SW 1271 (cell line): Measurements from ENCODE around the gene APC2.
"Not testable (repeated sequence)": the region's sequence is repeated elsewhere in the genome, so short reads cannot be mapped to it uniquely, and the experiment has no call there.

Experiments used
- DNase-seq, 2 experiments: peaks; one replicate each; lab custom pipeline; 2025; lab: John Stamatoyannopoulos, UW

APC2 gene

DNA sequence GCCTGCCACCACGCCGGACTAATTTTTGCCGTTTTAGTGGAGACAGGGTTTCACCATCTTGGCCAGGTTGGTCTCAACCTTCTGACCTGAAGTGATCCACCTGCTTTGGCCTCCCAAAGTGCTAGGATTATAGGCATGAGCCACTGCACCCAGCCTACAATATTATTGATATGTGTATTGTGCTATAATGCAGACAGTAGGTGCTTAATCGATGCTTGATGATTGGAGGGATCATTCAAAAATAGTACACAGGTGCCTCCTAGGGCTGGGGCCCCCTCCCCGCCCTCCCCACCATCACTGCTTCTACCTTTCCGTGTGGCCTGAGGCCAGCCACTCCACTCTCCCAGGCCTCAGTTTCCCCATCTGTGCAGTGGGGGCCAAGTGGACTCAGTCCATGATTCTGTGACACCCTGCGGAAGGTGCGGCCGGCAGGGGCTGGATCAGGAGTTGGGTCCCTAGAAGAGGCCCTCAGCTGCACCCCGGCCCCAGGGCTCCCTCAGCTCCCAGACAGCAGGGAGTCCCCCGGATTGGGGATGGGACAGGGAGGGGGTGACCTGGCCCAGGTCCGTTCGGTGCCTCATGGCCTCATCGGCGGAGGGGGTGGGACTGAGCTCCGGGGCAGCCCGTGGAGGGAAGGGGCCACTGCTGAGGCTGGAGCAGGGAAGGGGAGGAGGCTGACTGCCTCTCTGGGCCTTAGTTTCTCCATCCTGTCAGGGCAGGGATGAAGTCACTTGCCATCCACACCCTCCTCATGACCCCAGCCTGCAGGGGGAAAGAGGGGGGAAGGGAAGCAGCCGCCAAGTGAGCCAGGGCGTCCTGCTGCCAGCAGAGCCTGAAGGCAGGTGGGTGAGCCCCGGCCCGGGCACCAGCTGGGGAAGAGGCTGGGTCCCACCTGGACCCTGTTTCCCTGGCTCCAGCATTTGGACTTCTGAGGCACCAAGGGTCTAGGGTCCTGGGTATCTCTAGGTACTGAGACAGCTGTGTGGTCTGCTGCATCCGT is 61.7 kb downstream of the APC2 start:
- no peak for DNase-seq

DNA sequence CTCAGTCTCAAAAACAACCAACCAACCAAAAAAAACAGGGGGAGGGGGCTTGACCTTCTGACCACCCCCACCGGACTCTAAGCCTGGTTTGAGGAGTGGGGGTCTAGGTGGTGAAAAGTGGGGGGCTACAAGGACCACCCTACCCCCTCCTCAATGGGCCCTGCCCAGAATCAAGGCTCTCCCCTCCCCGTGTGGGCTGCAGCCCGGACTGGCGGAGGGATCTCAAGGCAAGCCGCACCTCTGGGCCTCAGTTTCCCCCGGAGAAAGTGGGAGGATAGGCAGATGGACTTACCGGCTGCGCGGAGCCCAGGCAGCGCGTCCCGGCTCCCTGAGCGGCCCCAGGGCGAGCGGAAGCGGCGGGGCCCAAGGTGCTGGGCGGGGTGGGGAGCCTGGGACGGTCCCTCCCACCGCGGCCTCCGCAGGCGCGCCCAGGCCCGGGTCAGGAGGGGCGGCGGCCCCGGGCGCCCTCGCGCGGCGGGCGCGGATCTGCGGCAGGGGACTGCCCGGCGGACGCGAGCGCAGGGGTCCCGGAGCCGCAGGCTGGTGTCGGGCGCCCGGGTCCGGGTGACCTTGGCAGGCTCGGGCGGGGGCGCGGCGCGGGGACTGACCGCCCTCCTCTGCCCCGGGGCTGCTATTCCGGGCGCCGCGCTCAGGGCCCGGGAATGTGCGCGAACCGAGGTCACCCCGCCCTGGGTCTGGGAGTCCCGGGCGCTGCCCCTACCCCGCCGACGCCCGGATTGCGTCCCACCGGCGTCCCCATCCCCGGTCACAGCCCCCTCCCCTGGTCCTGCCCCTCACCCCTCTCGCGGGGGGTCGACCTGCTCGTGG is 63.0 kb downstream of the APC2 start, which contains the start of gene ADAMTSL5:
Gene ADAMTSL5, minus strand, starts transcription at position 349 of the 828 bp plus-strand sequence. CDS start 2,076 bp downstream, outside the sequence.
- peak; percentile 40 to 56 for DNase-seq

GRCh38 chr19:1513499-1514294 is 63.8 kb downstream of the APC2 start:
- DNase-seq, result peak; percentile 14 to 38

- DNase-seq, result no peak
These were observed 64.4 kb downstream of the APC2 start for GRCh38 chr19:1514295-1514661.

GRCh38 chr19:1514986-1515721 is 65.2 kb downstream of the APC2 start:
- DNase-seq, result no peak

GRCh38 chr19:1516395-1516753 is 66.5 kb downstream of the APC2 start:
- DNase-seq, result no peak

DNA sequence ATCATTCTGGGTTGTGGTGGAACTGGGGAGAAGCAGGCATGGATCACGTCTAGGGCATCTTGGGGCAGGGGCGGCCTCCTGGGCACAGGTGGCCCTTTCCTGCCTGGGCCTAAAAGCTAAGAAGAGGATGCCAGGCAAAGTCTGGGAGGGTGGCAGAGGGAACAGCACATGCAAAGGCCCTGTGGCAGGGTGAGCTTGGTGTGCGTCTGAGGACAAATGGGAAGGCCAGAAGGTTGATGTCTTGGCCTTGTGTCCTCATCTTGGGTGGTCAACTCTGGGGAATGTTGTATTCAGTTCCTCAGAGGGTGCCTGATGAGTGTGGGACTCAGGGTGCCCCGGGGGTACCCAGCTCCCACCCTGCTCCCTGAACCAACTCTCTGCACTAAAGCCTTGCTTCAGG is 68.5 kb downstream of the APC2 start:
- DNase-seq, result no peak

DNA sequence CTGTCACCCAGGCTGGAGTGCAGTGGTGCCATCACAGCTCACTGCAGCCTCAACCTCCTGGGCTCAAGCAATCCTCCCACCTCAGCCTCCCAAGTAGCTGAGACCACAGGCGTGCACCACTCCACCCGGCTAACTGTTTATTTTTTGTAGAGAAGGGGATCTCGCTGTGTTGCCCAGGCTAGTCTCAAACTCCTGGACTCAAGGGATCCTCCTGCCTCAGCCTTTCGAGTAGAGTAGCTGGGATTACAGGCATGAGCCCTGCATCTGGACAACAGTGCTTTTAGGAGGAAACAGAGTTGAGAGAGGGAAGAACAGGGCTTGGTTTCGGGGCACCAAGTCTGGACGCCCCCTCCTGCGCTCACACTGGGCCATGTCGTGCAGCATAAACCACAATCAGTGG is 69.9 kb downstream of the APC2 start:
- DNase-seq, result not testable (repeated sequence)

- DNase-seq, result no peak
These were observed 70.4 kb downstream of the APC2 start for GRCh38 chr19:1520203-1520780.

DNA sequence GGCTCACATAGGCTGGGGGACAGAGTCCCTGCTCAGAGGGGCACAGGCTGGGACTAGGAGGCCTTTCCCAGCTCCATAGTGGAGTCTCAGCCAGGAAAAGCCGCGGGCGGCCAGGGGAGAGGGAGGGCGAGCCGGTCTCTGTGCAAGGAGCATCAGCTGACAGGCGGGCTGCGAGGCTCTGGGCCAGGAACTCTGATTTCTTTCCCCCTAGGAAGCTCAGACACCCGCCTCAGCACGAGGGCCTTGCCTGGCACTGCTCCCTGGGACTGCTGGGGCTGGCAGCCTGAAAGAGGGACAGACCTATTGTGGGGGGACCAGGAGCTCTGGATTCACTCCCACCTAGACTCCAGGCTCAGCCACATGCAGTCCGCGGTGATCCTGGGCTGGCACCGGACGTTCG is 71.7 kb downstream of the APC2 start:
- DNase-seq, result no peak

DNA sequence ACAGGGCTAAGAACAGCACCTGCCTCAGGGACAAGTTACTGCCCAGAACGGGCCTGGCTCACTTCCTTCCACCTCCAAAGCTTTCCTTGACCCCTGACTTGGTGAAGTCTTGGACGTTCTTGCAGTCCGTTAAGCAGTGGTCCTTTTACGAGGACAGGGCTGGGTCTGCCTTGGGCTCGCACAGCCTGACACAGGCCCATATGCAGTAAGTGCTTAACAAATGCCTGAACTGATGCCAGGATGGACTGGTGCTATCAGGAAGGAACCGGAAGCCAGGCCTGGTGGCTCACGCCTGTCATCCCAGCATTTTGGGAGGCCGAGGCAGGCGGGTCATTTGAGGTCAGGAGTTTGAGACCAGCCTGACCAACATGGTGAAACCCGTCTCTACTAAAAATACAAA is 72.1 kb downstream of the APC2 start:
- DNase-seq, result no peak

DNA sequence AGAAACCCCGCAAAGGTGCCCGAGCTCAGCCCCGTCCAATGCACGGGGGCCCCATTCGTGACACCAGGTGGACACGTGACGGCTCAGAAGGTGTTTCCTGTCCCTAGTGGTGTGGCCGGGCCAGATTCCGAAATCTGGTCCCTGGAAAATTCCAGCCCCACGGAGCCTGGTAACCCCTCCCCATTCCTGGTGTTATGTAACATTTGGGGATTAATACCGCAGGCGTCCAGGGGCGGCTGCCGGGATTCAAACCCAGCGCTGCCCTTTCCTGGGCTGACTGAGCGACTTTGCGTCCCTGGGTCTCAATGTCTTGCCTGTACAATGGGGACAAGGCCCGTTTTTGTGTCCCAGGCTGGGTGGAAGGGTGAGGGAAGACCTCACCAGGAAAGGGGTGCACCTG is 72.9 kb downstream of the APC2 start:
- DNase-seq, result no peak
